ENCODE measurements around the gene NMUR2.

- TF ChIP-seq CTCF (IDR thresholded peaks at IDR 0.05 in 8 of 11, conservative IDR thresholded peaks at IDR 0.05 in 3 of 11) (no peak), POLR2A (IDR thresholded peaks at IDR 0.05) (no peak), POLR2AphosphoS5 (IDR thresholded peaks at IDR 0.05) (no peak)
Measured at GRCh38 chr5:152353001-152353400, 52.1 kb downstream of the NMUR2 start.
